ENCODE data around the gene BTG4. TPM values are rescaled to one million over a fixed set of nuclear protein-coding genes. Genes with fewer than 3 reads are reported as not detected.
A peak's percentile ranks its signal among the peaks of the same experiment; 100 is the strongest.

The BTG4 gene
- total and polyA plus RNA-seq, 2 experiments from 2014 or later, result 0.21 to 0.31 TPM

GRCh38 chr11:111469200-111469599 lies 43.0 kb downstream of the BTG4 start:
- H3K9me2 ChIP-seq (ENCODE audit: insufficient read depth), result peaks cover 8% of the 10 kb centered on the region; the same call in 1 of the 2 replicates
- Mint-ChIP-seq H3K36me3 (ENCODE audit: low read depth) (no peaks in the 10 kb centered on the region; the same call in 2 of the 3 replicates), H3K4me1 (no peaks in the 10 kb centered on the region), H3K27ac (no peak overlapping the region), H3K4me3 (no peak overlapping the region), H3K9me3 (no peaks in the 10 kb centered on the region), H3K27me3 (ENCODE audit: insufficient read depth, low read depth, poor library complexity) (no peaks in the 10 kb centered on the region)
- peak overlapping the region; percentile 80; the same call in 1 of the 2 replicates for H2AFZ ChIP-seq
- H3K36me3 ChIP-seq (ENCODE audit: insufficient read depth), result no peaks in the 10 kb centered on the region
- H3K27me3 ChIP-seq (ENCODE audit: insufficient read depth), result no peaks in the 10 kb centered on the region
- no peaks in the 10 kb centered on the region for H4K20me1 ChIP-seq (replicated peaks; ENCODE audit: insufficient read depth)
- no peaks in the 10 kb centered on the region for H3K4me1 ChIP-seq (ENCODE audit: insufficient read depth)
- DNase-seq (ENCODE audit: low spot score), result no peak
- H3K4me2 ChIP-seq, result no peak overlapping the region
- ATAC-seq, result no peak
- no peaks in the 10 kb centered on the region for H3K79me2 ChIP-seq (replicated peaks; ENCODE audit: insufficient read depth)
- TF ChIP-seq NANOG (IDR thresholded peaks at IDR 0.05; ENCODE audit: borderline replicate concordance) (no peak), ETS1 (IDR thresholded peaks at IDR 0.05) (no peak), CTCF (conservative IDR thresholded peaks at IDR 0.05; ENCODE audit: low read depth in 2 of 2) (no peak), EZH2 (IDR thresholded peaks at IDR 0.05; ENCODE audit: low read depth, unreplicated experiment) (no peak), ZNF462 (CRISPR knock-in tag; IDR thresholded peaks at IDR 0.05) (no peak), POLR2AphosphoS5 (IDR thresholded peaks at IDR 0.05; ENCODE audit: low read depth) (no peak)
- H3K4me3 ChIP-seq, result no peak overlapping the region
- no peaks in the 10 kb centered on the region for H3F3A ChIP-seq (replicated peaks; ENCODE audit: low read depth)
- no peak overlapping the region for H3K27ac ChIP-seq (ENCODE audit: low read depth)

All from GM23338 (cell line).